H1 (cell line): ENCODE measurements around the gene SLC35B4. TPM values are rescaled to one million over a fixed set of nuclear protein-coding genes. Genes with fewer than 3 reads are reported as not detected.

Experiments used
- YY1 ChIP-seq: IDR thresholded peaks from 2 replicates; pipeline ENCODE4 v1.6.1; 2011; ENCODE audit warnings: low read depth, mild to moderate bottlenecking, low read length
- polyA plus RNA-seq, 7 experiments: library from polyadenylated mRNA; depleted of rRNA in 3 of 7; stranded (reverse) in 5 of 7; unstranded in 2 of 7; fragments of >200 nt in 5 of 7; fragments of 200-250 nt in 2 of 7; gene quantifications; 1 replicate in 5 of 7; 2 replicates in 1 of 7; 4 replicates in 1 of 7; pipeline versions ENCODE4 v1.2.1 to v1.2.3, GENCODE V29; 2011 to 2013; ENCODE audit warnings: missing spikeins in 2 of 7, mixed read lengths in 2 of 7
- total RNA-seq: library from RNA; stranded (reverse); fragmentation: NEBNext Ultra II Directional; extraction: Animal tissue kit (Norgen Biotek cat#: 25700); gene quantifications from 2 replicates; pipeline ENCODE4 v1.2.1, GENCODE V29; 2021

SLC35B4 gene
- total and polyA plus RNA-seq, 2 of the 8 experiments (the other 6 are each of a cell fraction or from before 2014, with no cell fraction given), result 28.9 to 34.6 TPM

DNA sequence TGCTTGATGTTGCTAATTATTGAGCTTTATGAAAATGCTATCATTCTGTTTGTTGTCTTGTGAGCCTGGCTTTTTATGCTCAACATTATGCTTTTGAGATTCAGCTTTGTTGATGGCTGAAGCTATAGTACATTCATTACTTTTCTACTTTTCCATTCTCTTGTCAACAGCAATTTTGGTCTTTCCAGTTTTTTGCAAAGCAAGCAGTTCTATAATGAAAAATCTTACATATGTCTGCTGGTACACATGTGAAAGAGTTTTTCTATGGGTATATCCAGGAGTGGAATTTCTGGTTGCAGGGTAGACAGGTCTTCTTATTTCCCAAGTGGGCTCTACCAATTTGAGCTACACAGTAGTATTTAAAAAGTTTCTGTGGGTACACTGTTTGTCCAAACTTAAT is 36.8 kb downstream of the SLC35B4 start (continued):
- TF ChIP-seq YY1, result no peak
